ENCODE measurements around the gene DBH.

- TF ChIP-seq RAD21 (IDR thresholded peaks at IDR 0.05; ENCODE audit: low read depth) (no peak), EP300 (IDR thresholded peaks at IDR 0.05; ENCODE audit: borderline replicate concordance) (no peak), TCF12 (IDR thresholded peaks at IDR 0.05; ENCODE audit: low read depth) (no peak), REST (IDR thresholded peaks at IDR 0.05; ENCODE audit: low read depth) (no peak)
These were observed 68.6 kb downstream of the DBH start for GRCh38 chr9:133704711-133705181.

All from Ishikawa (cell line).